GM18907 (cell line): ENCODE results near the gene SLC8A3.

ENCODE experiments used
- ATAC-seq: cut with Tn5 transposase; IDR thresholded peaks from one replicate; pipeline ENCODE4 v1.9.1; 2021; ENCODE audit warnings: mild to moderate bottlenecking, moderate library complexity; ENCODE audit not compliant: unreplicated experiment

SLC8A3 gene

DNA sequence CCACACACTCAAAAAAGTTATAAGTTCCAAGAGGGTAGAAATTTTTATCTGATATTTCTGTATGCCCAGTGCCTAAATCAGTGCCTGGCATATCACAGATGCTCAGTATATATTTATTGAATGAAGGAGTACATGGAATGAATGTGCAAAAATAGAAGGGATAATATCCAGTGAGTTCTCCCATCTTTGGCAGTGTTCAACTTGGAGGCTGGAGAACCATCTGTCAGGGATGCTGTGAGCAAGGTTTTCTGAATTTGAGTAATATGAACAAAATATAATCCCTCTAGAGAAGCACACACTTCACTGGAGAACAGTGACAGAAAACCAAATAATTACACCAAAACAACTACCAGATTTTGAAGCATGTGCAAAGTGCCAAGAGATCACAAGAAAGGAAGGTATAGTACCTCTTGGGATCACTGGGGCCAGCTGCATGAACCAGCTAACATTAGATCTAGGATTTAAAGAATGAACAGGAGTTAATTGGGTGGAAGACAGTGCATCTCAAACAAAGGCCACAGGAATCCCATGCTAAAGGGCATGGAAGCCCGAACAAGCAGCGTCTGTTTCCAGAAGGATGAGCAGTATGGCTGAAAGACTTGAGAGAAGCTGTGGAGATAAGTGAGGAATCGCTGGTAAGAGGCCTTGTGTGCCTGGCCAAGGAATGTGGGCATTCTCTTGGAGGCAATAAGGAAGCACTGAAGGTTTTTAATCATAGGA is 11.5 kb downstream of the SLC8A3 start:
- no peak for ATAC-seq

DNA sequence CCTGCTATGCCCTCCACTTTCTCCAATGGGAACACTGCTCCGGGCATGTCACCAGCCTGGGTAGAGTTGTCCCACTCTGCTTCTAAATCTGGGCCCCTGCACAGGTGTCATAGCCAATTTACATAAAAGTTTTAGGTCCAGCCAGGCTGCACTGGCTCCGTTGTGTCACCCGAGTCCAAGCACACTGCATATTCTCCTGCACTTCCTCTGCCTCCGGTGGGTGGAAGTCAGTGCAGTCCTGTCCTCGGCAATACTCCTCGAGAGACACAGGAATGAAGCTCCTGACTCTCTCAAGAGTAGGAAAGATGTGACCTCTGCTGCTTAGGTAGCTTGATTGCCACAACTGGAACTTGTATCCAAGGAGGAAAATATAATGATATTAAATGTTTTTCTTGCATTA is 15.2 kb downstream of the SLC8A3 start:
- ATAC-seq, result no peak

DNA sequence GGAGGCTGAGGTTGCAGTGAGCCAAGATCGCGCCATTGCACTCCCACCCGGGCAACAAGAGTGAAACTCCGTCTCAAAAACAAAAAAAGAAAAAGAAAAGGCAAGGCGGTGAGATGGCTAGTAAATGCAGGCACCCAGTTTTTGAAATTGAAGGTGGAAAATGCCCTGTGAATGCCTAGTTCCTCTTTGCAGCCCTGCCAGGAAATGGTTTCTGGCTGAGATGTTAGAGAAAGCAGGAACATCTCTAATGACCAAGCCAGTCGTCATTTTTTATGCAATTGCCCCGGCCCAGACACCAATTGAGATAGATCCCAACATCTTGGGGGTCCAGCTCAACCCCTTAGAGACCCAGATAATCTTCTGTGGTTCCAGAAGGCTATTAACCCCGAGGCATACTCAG is 17.0 kb downstream of the SLC8A3 start:
- no peak for ATAC-seq

DNA sequence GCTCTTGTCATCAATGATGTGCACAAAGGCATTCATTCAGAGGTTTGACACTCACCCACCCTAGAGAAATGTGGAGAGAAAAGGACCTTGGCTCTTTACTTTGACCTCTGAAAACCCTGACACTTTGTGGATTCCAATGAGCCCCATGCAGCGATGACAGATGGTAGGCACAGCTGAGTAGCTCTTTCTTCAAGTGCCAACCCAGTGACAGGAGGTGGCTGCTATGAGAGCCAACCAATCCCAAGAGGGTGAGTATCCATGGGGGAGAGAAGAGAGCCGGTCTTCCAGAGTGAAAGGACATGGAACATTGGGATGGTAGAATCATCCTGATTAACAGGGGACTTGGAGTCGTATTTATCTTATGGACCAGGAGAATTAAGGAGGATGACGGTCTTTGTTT is 17.8 kb downstream of the SLC8A3 start:
- ATAC-seq, result no peak

DNA sequence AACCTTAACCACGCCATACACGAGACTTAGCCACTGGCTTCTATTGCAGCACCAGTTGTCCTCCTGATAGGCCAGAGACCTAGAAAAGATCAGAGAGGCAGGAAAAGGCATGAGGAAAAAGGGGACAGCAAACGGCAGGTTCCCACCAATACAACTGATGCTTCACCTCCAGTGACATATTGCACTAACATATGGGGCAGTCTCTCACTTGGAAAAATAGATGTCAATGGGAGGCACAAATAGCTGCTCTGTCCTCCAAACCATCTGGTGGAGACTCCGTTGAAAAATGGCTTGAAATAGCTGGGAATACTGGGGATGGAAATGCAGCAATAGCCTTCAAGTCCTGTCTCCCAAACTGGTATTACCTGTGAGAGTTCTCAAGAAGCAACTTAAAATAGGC is 20.3 kb downstream of the SLC8A3 start:
- ATAC-seq, result no peak

DNA sequence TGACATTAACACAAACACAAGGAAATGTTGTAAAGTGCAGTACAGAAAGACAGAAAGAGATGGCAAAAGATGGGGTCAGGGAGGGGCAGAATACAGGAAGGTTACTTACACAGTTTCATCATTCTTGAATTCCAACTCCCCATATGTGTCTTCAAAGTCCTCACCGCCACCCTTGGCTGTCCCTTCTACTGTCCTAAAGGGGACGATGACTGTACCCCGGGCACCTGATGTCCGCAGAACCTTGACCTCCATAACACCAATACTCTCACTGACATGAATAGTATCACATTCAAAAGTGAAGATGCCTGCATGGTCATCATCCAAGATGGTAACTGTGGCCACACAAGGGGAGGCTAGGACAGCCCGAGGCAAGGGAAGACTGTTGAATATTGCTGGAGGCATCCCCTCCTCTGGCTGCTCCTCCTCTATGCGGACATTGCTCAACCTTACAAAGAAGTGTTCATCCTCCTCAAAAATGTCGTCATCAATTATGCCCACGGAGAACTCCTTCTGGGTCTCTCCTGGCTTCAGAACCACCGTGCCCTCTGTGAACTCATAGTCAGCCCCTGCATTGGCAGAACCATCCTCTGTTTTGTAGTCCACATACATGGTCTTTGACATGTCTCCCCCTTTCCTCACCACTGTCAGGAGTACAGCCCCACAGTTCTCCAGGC is 22.1 kb downstream of the SLC8A3 start:
- ATAC-seq, result no peak

DNA sequence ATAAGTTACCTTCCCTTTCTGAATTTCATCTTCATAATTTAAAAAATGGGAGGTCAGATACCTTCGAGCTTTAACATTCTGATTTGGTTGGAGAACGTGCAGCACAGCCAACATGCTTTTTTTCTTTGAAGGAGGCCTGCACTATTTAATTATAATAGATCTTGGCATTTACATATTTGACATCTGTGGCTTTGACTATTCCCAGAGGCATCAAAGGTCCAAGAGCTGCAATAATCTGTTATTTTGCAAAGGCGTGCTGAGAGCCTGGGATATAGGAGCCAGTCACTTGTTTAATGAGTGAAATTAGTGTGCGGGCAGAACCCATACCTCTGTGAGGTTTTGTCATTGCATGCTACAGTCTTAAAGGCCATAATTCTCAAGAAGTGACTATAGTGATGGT is 26.4 kb downstream of the SLC8A3 start:
- no peak for ATAC-seq

DNA sequence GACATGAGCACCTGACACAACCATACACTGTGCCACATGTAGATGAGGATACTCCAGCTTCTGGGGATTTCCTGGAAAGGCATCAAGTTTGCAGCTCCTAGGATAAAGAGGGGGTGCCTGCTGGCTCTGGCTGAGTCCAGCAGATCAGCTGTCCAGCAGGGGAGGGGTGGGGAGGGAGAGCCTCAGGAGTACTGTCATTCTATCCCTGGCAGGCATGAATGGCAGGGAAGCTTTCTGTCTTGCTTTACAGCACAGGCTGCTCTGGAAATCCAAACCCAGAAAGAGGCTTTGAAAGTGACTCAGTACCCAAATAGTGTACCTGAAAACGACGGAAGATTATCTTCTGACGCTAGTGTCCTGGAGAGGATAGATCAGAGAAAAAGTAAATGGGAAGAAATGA is 32.2 kb downstream of the SLC8A3 start:
- no peak for ATAC-seq

DNA sequence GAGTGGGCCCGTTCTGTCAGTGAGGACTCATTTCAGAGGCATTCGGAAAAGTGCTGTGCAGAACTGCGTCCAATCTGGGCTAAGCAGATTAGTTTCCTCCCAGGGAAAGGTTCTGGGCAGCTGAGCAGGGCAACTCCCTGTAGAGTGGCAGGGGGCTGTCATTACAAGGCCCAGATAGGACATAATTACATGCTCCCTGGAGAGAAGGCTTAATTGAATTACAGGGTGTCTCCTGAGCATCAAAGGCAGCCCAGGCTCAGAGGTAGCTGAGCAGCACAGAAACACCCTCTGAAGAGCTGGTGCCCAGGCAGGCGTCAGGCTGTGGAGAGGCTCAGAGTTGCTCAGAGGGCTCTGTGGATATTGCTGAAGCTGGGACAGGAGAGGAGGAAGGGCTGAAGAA is 36.0 kb downstream of the SLC8A3 start:
- no peak for ATAC-seq

DNA sequence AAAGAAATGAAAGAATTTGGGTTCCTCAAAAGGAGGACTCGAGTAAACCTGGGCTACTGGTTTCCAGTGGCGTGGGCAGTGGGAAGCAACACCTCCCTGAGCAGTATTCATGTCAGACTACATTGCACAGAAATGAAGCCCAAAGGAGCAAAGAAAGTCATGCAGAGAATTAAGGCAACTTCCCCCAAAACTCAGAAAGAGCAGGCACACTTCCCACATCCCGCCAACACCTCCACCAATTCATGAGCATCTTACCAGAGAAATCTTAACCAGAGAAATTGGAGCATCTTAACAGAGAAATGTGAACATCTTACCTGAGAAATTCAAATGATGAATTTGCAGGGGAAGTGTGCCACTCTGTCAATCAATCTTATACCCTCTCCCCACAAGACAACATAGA is 36.7 kb downstream of the SLC8A3 start:
- no peak for ATAC-seq

DNA sequence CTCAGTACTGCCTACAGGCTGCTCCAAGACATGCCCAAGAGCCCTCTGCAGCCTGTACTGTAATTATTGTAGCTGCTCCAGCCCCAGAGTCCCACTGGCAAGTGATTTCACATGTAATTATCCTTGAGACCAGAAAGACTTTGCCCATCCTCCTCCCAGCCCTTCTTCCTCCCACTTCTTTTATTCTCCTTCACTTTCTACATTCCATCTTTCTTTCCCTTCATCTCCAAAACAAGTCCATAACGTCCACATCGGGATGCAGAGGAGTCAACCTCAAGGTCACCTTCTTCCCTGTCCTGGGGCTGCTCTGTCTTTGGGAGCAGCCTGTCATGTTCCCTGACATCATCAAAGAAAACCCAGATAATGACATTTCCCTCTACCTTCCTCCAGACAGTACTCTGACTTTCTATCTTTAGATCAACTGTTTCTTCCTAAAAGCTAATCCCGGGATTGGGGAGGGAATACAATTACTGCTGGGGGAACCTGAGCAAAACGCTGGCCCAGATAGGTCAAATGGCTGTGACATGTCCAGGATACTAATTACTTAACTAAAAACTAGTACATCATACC is 39.1 kb downstream of the SLC8A3 start:
- ATAC-seq, result no peak

DNA sequence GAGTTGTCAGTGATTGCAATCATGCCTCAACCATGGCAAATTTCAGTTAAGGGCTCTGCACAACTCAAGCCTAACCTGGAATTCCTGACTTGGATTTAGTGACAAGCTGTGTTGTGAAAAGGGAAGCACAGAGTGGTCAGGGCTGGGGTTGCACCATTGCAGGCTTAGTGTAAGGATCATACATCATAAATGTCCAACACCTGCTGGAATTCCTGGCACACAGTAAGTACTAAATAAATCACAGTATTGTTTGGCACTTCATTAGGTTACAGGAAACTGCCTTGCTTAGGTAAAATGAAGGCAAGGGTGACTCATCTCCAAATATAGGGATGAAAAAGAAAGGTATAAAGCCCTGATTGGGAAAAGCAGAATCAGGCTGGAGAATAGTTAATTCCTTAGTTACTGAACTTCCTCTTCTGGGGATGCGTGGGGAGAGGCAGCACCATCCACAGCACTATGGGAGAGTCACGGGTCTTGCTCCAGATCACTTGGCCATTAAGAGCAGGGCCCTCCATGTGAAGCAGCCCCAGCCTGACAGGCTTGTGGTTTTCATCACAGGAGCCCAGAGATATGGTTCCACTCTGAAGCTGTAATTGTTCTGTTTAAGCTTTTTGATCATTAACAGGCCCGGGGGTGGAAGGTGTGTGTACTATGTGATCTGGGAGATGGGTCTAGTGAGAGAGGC is 39.7 kb downstream of the SLC8A3 start:
- no peak for ATAC-seq

DNA sequence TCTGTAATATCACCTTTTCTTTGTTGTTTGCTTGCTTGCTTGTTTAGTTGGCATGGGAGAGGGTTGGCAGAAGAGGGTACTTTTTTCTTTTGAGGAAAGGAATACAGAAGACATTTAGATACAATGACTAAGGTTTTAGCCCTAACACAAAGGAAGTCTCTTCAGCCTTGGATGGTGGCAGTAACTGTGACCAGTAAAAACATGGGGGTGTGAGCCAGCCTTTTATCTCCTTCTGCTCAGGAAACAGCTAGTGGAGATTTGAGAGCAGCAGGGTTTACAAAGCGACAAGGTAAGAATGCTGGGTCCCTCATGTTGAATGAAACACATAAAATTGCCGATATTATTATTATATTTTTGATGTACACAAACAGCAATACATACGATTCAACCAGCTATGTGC is 40.4 kb downstream of the SLC8A3 start:
- no peak for ATAC-seq

DNA sequence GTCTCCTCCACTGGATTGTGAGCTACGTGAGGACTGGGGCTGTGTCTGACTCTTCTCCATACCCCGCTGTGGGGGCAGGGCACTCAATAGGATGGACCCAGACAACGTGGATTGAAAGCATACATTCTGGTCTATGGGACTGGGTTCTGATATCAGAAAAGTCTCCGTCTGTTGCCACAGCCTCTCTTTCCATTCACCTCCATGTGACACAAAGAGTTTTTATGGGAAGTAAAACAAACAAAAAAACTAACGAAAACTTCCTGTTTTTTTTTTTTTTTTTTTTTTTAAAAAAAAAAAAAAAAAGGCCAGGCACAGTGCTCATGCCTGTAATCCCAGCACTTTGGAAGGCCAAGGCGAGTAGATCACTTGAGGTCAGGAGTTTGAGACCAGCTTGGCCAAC is 44.7 kb downstream of the SLC8A3 start:
- ATAC-seq, result no peak

DNA sequence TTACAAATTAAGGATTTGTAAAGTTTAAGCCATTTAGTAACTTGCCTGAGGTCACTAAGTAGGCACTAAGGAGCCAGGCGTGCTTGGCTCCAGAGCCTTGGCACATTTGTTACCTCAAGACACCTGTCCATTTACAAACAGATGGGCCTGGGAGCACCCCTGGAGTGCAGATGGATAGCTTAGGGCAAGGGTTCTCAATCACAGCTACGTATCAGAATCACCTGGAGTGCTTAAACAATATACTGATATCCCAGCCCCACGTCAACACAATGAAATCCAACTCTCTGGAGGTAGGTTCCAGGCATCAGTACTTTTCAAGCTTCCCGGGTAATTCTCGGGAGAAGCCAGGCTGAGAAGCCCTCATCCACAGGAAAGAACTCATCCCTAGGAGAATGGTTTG is 45.4 kb downstream of the SLC8A3 start:
- ATAC-seq, result no peak

DNA sequence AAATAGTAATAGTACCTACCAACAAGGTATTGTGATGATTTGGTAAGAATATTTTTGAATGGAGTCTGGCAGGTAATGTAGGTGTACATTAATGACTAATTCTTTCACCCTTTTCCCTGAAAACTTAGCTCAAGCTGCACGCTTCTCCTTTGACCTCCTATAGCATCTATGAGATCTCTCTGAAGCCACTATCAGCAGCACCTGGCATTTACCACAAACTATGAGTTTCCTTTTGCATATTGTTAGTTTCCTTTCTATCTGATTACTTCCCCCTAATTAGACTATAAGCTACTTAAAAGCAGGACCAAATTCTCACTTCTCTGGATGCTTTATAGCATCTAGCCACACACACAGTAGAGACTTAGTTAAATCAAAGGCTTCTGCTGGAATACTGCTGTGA is 48.1 kb downstream of the SLC8A3 start:
- ATAC-seq, result no peak

DNA sequence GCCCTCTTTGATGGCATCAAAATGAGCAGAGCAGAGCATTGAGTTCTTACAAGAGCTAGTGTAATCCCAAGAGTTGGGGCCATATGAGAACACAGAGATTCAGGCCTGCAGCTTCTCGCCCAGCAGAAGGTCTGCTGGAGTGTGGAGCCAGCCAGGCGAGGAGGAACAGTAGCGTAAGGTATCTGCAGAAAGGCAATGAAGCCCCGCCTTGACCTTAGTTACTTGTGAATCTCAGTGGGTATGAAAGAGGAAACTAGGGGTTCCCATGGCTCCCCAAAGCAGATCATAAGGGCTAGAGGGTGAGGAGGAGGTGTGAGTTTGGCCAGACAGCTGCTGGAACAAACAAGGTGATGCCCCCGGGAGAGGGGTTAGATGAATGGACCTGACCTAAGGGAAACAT is 49.4 kb downstream of the SLC8A3 start:
- ATAC-seq, result no peak

DNA sequence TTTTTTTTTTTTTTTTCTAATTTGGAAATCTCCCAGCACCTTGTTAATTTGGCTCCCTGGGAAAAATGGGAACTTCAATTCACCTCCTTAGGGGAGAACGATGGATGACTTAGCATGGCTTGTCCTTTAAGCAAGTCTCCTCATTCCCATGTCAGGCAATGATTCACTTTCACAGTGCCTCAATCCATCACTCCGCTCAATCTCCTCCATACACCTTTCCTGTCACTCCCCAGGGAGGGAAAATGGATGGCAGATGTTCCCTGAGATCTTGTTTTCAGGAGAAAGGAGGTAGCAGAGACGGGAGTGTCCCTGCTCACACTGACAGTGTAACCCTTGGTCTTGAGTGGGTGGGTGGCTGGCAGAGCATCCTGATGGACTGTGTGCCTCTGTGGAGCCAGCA is 51.0 kb downstream of the SLC8A3 start:
- ATAC-seq, result no peak

DNA sequence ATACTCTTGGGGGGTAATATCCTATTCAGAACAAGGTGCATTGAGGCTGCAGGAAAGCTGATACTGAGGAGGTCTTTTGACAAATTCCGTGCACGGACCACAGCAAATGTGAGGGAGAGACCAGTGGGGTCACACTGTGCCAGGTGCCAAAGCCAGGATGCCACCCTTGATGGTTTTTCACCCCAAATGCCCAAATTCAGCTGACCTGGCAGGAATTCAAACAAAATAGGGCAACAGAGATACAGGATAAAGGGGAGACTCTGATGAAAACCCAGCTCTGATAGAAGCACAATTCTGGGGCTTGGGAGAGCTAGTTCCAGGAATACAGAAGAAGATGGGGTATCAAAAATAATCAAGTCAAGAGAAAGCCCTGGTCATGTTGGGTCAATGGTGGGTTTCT is 55.3 kb downstream of the SLC8A3 start:
- no peak for ATAC-seq

DNA sequence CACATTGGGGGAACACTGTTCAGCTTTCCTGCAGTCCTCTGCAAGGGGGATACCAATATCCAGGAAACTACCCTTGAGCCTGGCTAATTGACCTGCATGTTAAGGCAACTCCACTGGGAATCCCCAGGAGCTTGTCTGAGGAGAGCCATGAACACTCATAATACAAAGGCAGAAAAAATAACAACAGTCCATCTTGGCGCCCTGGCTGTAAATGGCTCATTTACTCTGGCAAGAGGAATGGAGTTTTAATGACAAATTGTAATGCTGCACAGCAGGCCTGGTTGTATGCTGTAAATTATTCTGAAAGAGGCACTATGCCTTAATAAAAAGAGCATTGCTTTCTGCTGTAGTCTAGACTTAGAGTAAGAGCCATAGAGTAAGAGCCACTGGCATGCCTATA is 58.3 kb downstream of the SLC8A3 start:
- ATAC-seq, result no peak

DNA sequence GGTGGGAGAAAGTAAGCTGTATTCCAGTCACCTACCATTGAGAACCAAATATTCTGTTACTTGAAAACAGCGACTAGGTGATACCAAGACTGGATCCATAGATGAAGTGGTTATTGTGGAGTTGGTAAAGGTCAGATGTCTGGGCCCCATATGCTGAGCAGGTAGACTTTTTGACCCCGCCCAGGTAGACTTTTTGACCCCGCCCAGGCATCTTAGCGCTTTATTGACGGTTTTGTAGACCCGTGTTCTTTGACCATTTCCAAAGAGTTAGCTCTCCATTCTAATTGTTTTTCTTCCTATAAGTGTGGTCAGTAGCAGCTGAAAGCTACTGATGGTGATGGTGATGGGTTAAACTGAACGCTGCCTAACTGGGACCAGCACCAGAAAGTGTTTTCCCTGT is 61.6 kb downstream of the SLC8A3 start:
- ATAC-seq, result no peak

DNA sequence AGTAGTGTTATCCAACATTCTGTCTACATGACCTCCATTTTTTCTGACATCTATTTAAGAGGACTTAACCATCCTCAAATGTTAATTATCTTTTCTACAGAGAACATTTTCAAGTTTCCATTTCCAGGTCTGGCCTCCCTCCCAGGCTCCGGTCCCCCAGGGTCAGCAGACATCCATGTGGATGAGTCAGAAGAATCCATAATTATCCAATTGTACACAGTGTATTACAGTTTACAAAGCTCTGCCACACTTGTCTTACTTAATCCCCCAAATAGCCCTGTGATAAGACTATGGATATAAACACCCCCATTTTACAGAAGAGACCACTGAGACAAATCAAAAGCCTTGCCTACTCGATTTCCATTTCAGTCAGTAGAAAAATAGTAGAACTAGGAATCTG is 65.0 kb downstream of the SLC8A3 start:
- ATAC-seq, result no peak
